Endothelial cell of umbilical vein (primary cell): ENCODE measurements around the gene OOSP2. TPM values are rescaled to one million over a fixed set of nuclear protein-coding genes. Genes with fewer than 3 reads are reported as not detected.

Experiments
- BruUV-seq: library from RNA; stranded (reverse); fragments of 400-500 nt; replicated peaks from 2 replicates; lab custom pipeline; 2021; lab: Mats Ljungman, UMichigan
- CTCF ChIA-PET: fragments of 300-600, 350-600 bp; sonication (Branson Sonifier 250); formaldehyde crosslinking; loops from one replicate; lab custom pipeline; 2021; ENCODE audit warnings: antibody characterized with exemption, inconsistent platforms; lab: Charles Lee
- POLR2A ChIA-PET: fragments of 300-600, 350-600 bp; sonication (Branson Sonifier 250); formaldehyde crosslinking; loops from one replicate; lab custom pipeline; 2021; ENCODE audit warnings: antibody characterized with exemption, inconsistent platforms; lab: Charles Lee
- DNase-seq: peaks from one replicate; pipeline ENCODE4 v3.0.0-alpha.2; 2011; ENCODE audit warnings: low read depth, low spot score
- FAIRE-seq: peaks from 2 replicates; lab custom pipeline; 2011; peaks lifted over from hg19 to GRCh38; lab: Jason Lieb, UNC
- H2AFZ ChIP-seq: 2 replicates; pipeline ENCODE4 v1.6.0; 2012; ENCODE audit warnings: low read depth, low read length, control low read depth, inconsistent platforms
- H3K27ac ChIP-seq: 2 replicates; pipeline ENCODE4 v1.5.1; 2011; ENCODE audit warnings: low read depth, mild to moderate bottlenecking, control low read depth, low read length, moderate library complexity; ENCODE audit not compliant: insufficient read depth
- H3K27me3 ChIP-seq, 2 experiments: 2 replicates each; pipeline versions ENCODE4 v1.6.0 to v1.6.1; 2011; ENCODE audit warnings: low read length in 2 of 2, mixed read lengths in 1 of 2; ENCODE audit not compliant: control insufficient read depth in 2 of 2, insufficient read depth in 2 of 2
- H3K36me3 ChIP-seq, 2 experiments: 2 replicates in 1 of 2; 3 replicates in 1 of 2; pipeline ENCODE4 v1.5.1; 2011; ENCODE audit warnings: low read length in 2 of 2, mild to moderate bottlenecking in 1 of 2, moderate library complexity in 1 of 2; ENCODE audit not compliant: control insufficient read depth in 2 of 2, insufficient read depth in 2 of 2; ENCODE audit errors: extremely low read depth in 1 of 2
- H3K4me1 ChIP-seq: 3 replicates; pipeline ENCODE4 v1.5.1; 2011; ENCODE audit warnings: mild to moderate bottlenecking, low read length; ENCODE audit not compliant: control insufficient read depth, insufficient read depth; ENCODE audit errors: extremely low read depth
- H3K4me2 ChIP-seq: 2 replicates; pipeline ENCODE4 v1.6.1; 2011; ENCODE audit warnings: low read length, control low read depth, mixed read lengths; ENCODE audit not compliant: insufficient read depth
- H3K4me3 ChIP-seq, 3 experiments: fragments of 200-600 bp in 1 of 3; sonication (generic), shearing (Covaris generic) in 1 of 3; replicated peaks in 1 of 3; 2 replicates each; pipeline ENCODE4 v1.5.1; 2011 to 2016; ENCODE audit warnings: control low read depth in 3 of 3, low read length in 3 of 3, mild to moderate bottlenecking in 2 of 3, inconsistent platforms in 1 of 3, low read depth in 1 of 3, moderate library complexity in 1 of 3; ENCODE audit not compliant: insufficient read depth in 1 of 3
- H3K79me2 ChIP-seq: 2 replicates; pipeline ENCODE4 v1.6.0; 2012; ENCODE audit warnings: low read length, inconsistent platforms; ENCODE audit not compliant: control insufficient read depth, insufficient read depth
- H3K9ac ChIP-seq: replicated peaks from 2 replicates; pipeline ENCODE3; 2011; ENCODE audit warnings: low read length, control low read depth; ENCODE audit not compliant: insufficient read depth; ENCODE audit errors: extremely low read depth
- H3K9me1 ChIP-seq: replicated peaks from 3 replicates; pipeline ENCODE4 v1.6.0; 2011; ENCODE audit warnings: mild to moderate bottlenecking, low read length; ENCODE audit not compliant: control insufficient read depth, insufficient read depth; ENCODE audit errors: extremely low read depth
- H3K9me3 ChIP-seq: replicated peaks from 2 replicates; pipeline ENCODE4 v1.5.1; 2012; ENCODE audit warnings: low read length, inconsistent platforms; ENCODE audit not compliant: control insufficient read depth, insufficient read depth
- H4K20me1 ChIP-seq: replicated peaks from 2 replicates; pipeline ENCODE3; 2011; ENCODE audit warnings: mild to moderate bottlenecking, low read length; ENCODE audit not compliant: control insufficient read depth, insufficient read depth; ENCODE audit errors: extremely low read depth
- CTCF ChIP-seq, 2 donors: IDR thresholded peaks; 1 replicate in 1 of 2; 2 replicates in 1 of 2; pipeline ENCODE4 v1.5.1; 2011; ENCODE audit warnings: low read length in 2 of 2, mild to moderate bottlenecking in 2 of 2, moderate library complexity in 2 of 2, control low read depth in 1 of 2, inconsistent platforms in 1 of 2, low read depth in 1 of 2; ENCODE audit not compliant: insufficient read depth in 1 of 2; ENCODE audit errors: extremely low read depth in 1 of 2
- EZH2 ChIP-seq: IDR thresholded peaks from 2 replicates; pipeline ENCODE4 v1.6.1; 2012; ENCODE audit warnings: borderline replicate concordance, low read depth, mild to moderate bottlenecking, moderate library complexity, low read length, inconsistent platforms; ENCODE audit not compliant: severe bottlenecking
- GATA2 ChIP-seq: IDR thresholded peaks from 2 replicates; pipeline ENCODE4 v1.7.0; 2011; ENCODE audit warnings: low read depth, mild to moderate bottlenecking, moderate library complexity, mixed read lengths, low read length; ENCODE audit not compliant: insufficient read length, insufficient read depth
- JUN ChIP-seq: IDR thresholded peaks from 2 replicates; pipeline ENCODE4 v1.6.1; 2011; ENCODE audit warnings: borderline replicate concordance, low read depth; ENCODE audit not compliant: insufficient read length, insufficient read depth
- MYC ChIP-seq: IDR thresholded peaks from one replicate; pipeline ENCODE4 v1.6.1; 2011; ENCODE audit warnings: mild to moderate bottlenecking, low read depth, low read length
- POLR2A ChIP-seq: IDR thresholded peaks from 2 replicates; pipeline ENCODE4 v1.6.1; 2012; ENCODE audit warnings: low read depth, mild to moderate bottlenecking, control low read depth, low read length
- dilution Hi-C: fragments of 300-500 bp; cut with MboI; formaldehyde crosslinking; loops from one replicate; pipeline ENCODE4 v1.15.0; 2019; ENCODE audit warnings: low sequenced_read_pairs; ENCODE audit not compliant: extremely low pct_ligation_motif_present
- intact Hi-C: fragments of 100-400 bp; cut with micrococcal nuclease; formaldehyde crosslinking; loops from one replicate; pipeline ENCODE4 v1.10.0; 2022
- polyA plus RNA-seq, 4 experiments: library from polyadenylated mRNA; depleted of rRNA in 3 of 4; stranded (reverse) in 3 of 4; unstranded in 1 of 4; fragments of >200 nt; gene quantifications; 2 replicates each; pipeline versions ENCODE4 v1.2.1 to v1.2.3, GENCODE V29; 2011 to 2012; ENCODE audit warnings: missing spikeins in 1 of 4
- total RNA-seq: library from RNA; stranded (reverse); gene quantifications from 2 replicates; pipeline ENCODE4 v1.2.3, GENCODE V29; 2021
- TF ChIP-seq, protein P1 (sequence below): IDR thresholded peaks from 2 replicates; pipeline ENCODE4 v1.6.1; 2011; ENCODE audit not compliant: insufficient read depth, insufficient read length

The OOSP2 gene
- total and polyA plus RNA-seq, 2 donors (not counting 3 experiments of a cell fraction or from before 2014, with no cell fraction given), result not detected

DNA sequence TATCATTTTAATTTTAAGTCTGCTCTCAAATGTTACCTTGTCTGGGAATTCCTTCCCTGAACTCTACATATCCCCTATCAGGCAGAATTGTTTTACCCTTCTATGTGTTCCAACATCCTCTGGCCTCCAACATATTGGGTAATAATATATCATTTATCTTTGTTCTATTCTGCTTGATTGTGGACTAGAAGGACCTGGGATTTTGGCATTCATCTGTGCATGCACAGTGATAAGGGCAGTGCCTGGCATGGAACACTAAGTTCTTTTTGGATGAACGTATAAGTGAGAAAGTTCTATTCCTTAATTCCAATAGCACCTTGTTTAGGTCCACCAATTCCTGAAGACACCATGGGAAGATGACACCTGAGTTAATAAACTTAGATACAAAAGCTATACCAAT, 47.0 kb downstream of the OOSP2 start:
- TF ChIP-seq CTCF (IDR thresholded peaks at IDR 0.05; ENCODE audit: extremely low read depth in 1 of 2, insufficient read depth in 1 of 2, low read depth in 1 of 2, low read length in 2 of 2), result no peak
- TF ChIP-seq JUN, result no peak
- no peak for TF ChIP-seq POLR2A
- TF ChIP-seq GATA2, result no peak
- TF ChIP-seq MYC, result no peak
- TF ChIP-seq, protein P1, sequence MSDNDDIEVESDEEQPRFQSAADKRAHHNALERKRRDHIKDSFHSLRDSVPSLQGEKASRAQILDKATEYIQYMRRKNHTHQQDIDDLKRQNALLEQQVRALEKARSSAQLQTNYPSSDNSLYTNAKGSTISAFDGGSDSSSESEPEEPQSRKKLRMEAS, result no peak
- no peak for TF ChIP-seq EZH2
- DNase-seq (no peak), FAIRE-seq (no peak)
- dilution Hi-C loops, result no loop called here
- BruUV-seq, result no TSS peak
- H3K4me1 ChIP-seq, result no peaks in the 10 kb centered on the region
- H3K9me3 ChIP-seq, result no peaks in the 10 kb centered on the region
- H3K4me2 ChIP-seq, result no peak overlapping the region
- ChIA-PET CTCF (no interaction called here), POLR2A (no interaction called here)
- H3K9me1 ChIP-seq, result no peaks in the 10 kb centered on the region
- H3K36me3 ChIP-seq, result no peaks in the 10 kb centered on the region
- H3K27me3 ChIP-seq, result peaks cover 5 to 10% of the 10 kb centered on the region in 2 experiments
- no peaks in the 10 kb centered on the region for H4K20me1 ChIP-seq
- intact Hi-C loops, result no loop called here
- H2AFZ ChIP-seq, result no peak overlapping the region
- H3K27ac ChIP-seq, result no peak overlapping the region
- H3K9ac ChIP-seq, result no peak overlapping the region
- H3K4me3 ChIP-seq, result no peak overlapping the region
- no peaks in the 10 kb centered on the region for H3K79me2 ChIP-seq
